Tibial nerve (tissue), 4 donors: ENCODE results near the gene AGT. TPM values are rescaled to one million over a fixed set of nuclear protein-coding genes. Genes with fewer than 3 reads are reported as not detected.
"Not testable (repeated sequence)": the region's sequence is repeated elsewhere in the genome, so short reads cannot be mapped to it uniquely, and the experiment has no call there.

Source experiments
- DNase-seq, 2 donors: peaks; one replicate each; pipeline ENCODE4 v3.0.0-alpha.2; 2019; ENCODE audit warnings: low spot score in 2 of 2
- H3K27ac ChIP-seq, 4 donors: fragments of 200-600 bp; sonication (generic) in 3 of 4; one replicate each; pipeline ENCODE4 v1.5.1; 2017 to 2019; ENCODE audit warnings: mild to moderate bottlenecking in 1 of 4
- H3K27me3 ChIP-seq, 2 donors: fragments of 200-600 bp; sonication (generic) in 1 of 2; one replicate each; pipeline versions ENCODE4 v1.5.1 to v1.6.0; 2017 to 2019
- H3K36me3 ChIP-seq, 3 donors: fragments of 200-600 bp; sonication (generic); one replicate each; pipeline ENCODE4 v1.5.1; 2018 to 2019
- H3K4me1 ChIP-seq, 4 donors: fragments of 200-600 bp; sonication (generic) in 3 of 4; one replicate each; pipeline ENCODE4 v1.5.1; 2017 to 2019
- H3K4me3 ChIP-seq, 4 donors: fragments of 200-600 bp; sonication (generic) in 3 of 4; one replicate each; pipeline ENCODE4 v1.5.1; 2017 to 2019; ENCODE audit warnings: mild to moderate bottlenecking in 1 of 4, moderate library complexity in 1 of 4
- H3K9me3 ChIP-seq, 4 donors: fragments of 200-600 bp; sonication (generic) in 3 of 4; one replicate each; pipeline ENCODE4 v1.5.1; 2017 to 2019
- EP300 ChIP-seq, 2 donors: sonication (generic); formaldehyde crosslinking; IDR thresholded peaks; one replicate each; pipeline ENCODE4 v1.6.1; 2017; ENCODE audit warnings: antibody characterized with exemption in 2 of 2, mild to moderate bottlenecking in 1 of 2
- POLR2A ChIP-seq, 2 donors: fragments of 450-650 bp; IDR thresholded peaks; one replicate each; pipeline ENCODE4 v1.6.1; 2017; ENCODE audit warnings: antibody characterized with exemption in 2 of 2, mild to moderate bottlenecking in 2 of 2, moderate library complexity in 2 of 2
- WGBS, 2 donors: methylation state at CpG; one replicate each; pipeline ENCODE4 v1.1.5; 2018; 5-methylcytosine and 5-hydroxymethylcytosine counted together
- total RNA-seq, 4 donors: library from RNA; depleted of rRNA; stranded (reverse); fragments of >200 nt; gene quantifications; one replicate each; pipeline ENCODE4 v1.1.0, GENCODE V29; 2016
- TF ChIP-seq, protein P1 (sequence below), 5 experiments: fragments of 200-600 bp in 3 of 5; fragments of 450-650 bp in 2 of 5; sonication (generic) in 3 of 5; IDR thresholded peaks; one replicate each; pipeline ENCODE4 v1.5.1; 2016 to 2019; ENCODE audit warnings: antibody characterized with exemption in 5 of 5, mild to moderate bottlenecking in 3 of 5, moderate library complexity in 2 of 5

The AGT gene
- total RNA-seq, 4 donors from 2014 or later: 2.7 to 25.2 (median 7.0) TPM

DNA sequence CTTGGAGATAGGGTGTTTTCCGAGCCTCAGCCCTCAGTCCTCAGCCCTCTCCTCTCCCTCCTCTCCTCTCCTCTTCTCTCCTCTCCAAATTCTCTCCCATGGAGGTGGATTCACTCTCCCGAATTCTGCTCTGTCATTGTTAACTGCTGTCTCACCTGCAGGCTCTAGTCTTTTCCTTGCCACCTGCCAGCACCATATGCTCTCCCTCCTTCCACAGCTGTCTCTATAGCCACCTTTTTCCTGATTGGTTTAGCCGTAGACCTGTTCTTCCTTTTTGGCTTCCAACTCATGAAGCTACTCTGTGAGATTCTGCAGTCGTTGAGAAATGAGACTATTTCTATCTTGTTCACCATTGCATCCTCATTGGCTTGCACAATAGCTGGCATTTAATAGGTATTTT lies 51.9 kb downstream of the AGT start:
- no peak for DNase-seq
- 72 to 78% methylated on average over 4 of the region's 4 CpGs for WGBS, 2 donors
- Histone ChIP-seq H3K36me3 (peaks cover 9 to 75% (median 17%) of the 10 kb centered on the region in 3 donors), H3K4me1 (no peaks in the 10 kb centered on the region), H3K27ac (no peak overlapping the region), H3K4me3 (no peak overlapping the region), H3K9me3 (no peaks in the 10 kb centered on the region), H3K27me3 (no peaks in the 10 kb centered on the region)
- TF ChIP-seq EP300 (IDR thresholded peaks at IDR 0.05): no peak
- TF ChIP-seq, protein P1, sequence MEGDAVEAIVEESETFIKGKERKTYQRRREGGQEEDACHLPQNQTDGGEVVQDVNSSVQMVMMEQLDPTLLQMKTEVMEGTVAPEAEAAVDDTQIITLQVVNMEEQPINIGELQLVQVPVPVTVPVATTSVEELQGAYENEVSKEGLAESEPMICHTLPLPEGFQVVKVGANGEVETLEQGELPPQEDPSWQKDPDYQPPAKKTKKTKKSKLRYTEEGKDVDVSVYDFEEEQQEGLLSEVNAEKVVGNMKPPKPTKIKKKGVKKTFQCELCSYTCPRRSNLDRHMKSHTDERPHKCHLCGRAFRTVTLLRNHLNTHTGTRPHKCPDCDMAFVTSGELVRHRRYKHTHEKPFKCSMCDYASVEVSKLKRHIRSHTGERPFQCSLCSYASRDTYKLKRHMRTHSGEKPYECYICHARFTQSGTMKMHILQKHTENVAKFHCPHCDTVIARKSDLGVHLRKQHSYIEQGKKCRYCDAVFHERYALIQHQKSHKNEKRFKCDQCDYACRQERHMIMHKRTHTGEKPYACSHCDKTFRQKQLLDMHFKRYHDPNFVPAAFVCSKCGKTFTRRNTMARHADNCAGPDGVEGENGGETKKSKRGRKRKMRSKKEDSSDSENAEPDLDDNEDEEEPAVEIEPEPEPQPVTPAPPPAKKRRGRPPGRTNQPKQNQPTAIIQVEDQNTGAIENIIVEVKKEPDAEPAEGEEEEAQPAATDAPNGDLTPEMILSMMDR (IDR thresholded peaks at IDR 0.05): no peak
- no peak for TF ChIP-seq POLR2A (IDR thresholded peaks at IDR 0.05)

- WGBS, 2 donors: 94 to 100% methylated on average over 2 of the region's 2 CpGs
- DNase-seq: no peak
- TF ChIP-seq EP300 (IDR thresholded peaks at IDR 0.05): no peak
- H3K4me3 ChIP-seq: no peak overlapping the region
- H3K4me1 ChIP-seq: no peaks in the 10 kb centered on the region
- H3K27ac ChIP-seq: no peak overlapping the region
- H3K36me3 ChIP-seq: peaks cover 0 to 42% (median 4%) of the 10 kb centered on the region in 3 donors
- peaks cover 0 to 5% (median 0%) of the 10 kb centered on the region in 4 donors for H3K9me3 ChIP-seq
- H3K27me3 ChIP-seq: no peaks in the 10 kb centered on the region
Measured at GRCh38 chr1:230658691-230659090, 55.2 kb downstream of the AGT start.

- H3K4me3 ChIP-seq, H3K27ac ChIP-seq, DNase-seq, H3K9me3 ChIP-seq, H3K4me1 ChIP-seq, H3K27me3 ChIP-seq: not testable (repeated sequence)
- WGBS, 2 donors: 89 to 100% methylated on average over 1 of the region's 1 CpG
- H3K36me3 ChIP-seq: peaks cover 0 to 37% (median 4%) of the 10 kb centered on the region in 3 donors
Measured at GRCh38 chr1:230658103-230658502, 55.8 kb downstream of the AGT start.

GRCh38 chr1:230656719-230657118 lies 57.2 kb downstream of the AGT start:
- H3K27ac ChIP-seq, H3K9me3 ChIP-seq, H3K4me1 ChIP-seq, DNase-seq, H3K27me3 ChIP-seq, H3K4me3 ChIP-seq: not testable (repeated sequence)
- 83 to 100% methylated on average over 1 of the region's 1 CpG for WGBS, 2 donors
- H3K36me3 ChIP-seq: peaks cover 0 to 29% (median 4%) of the 10 kb centered on the region in 3 donors

Other genes with a start within 250 kb of the AGT start
- gene COG2, start 71.6 kb downstream of the AGT start, total RNA-seq: 10 to 100 TPM; 16.6 to 27.3 (median 20.5) TPM
- gene CAPN9, start 33.3 kb upstream of the AGT start, total RNA-seq: 10 to 100 TPM in 1 of 4 donors, not detected in 3; 13.1 TPM
- 100 to 1,000 TPM in 3 of 4 donors, 10 to 100 TPM in 1; 91.9 to 162 (median 113) TPM for gene C1orf198, start 154.4 kb upstream of the AGT start, total RNA-seq